HG03025 (cell line): ENCODE data around the gene FKBP1B.
"Not testable (repeated sequence)": the region's sequence is repeated elsewhere in the genome, so short reads cannot be mapped to it uniquely, and the experiment has no call there.

ENCODE experiments used
- ATAC-seq: cut with Tn5 transposase; IDR thresholded peaks from one replicate; pipeline ENCODE4 v1.9.1; 2021; ENCODE audit warnings: mild to moderate bottlenecking, moderate library complexity; ENCODE audit not compliant: unreplicated experiment, low FRiP score

FKBP1B gene

GRCh38 chr2:24049485-24050021 lies at the start of gene FKBP1B:
Gene FKBP1B, plus strand, starts transcription at chr2:24049741. Its CDS starts 109 bp downstream, at chr2:24049850.
- ATAC-seq, result no peak

- ATAC-seq, result no peak
These were observed 41.8 kb upstream of the FKBP1B start for GRCh38 chr2:24007693-24008092.

GRCh38 chr2:24008672-24009366 lies 40.7 kb upstream of the FKBP1B start:
- no peak for ATAC-seq

GRCh38 chr2:24009367-24009679 lies 40.2 kb upstream of the FKBP1B start:
- ATAC-seq, result no peak

- ATAC-seq, result no peak
These were observed 39.7 kb upstream of the FKBP1B start, which contains the start of gene MFSD2B for GRCh38 chr2:24009680-24010476. Gene MFSD2B, plus strand, starts transcription at chr2:24010085. Its CDS starts 12 bp downstream, at chr2:24010097.

- no peak for ATAC-seq
These were observed 38.9 kb upstream of the FKBP1B start for GRCh38 chr2:24010477-24011249.

GRCh38 chr2:24011250-24012104 lies 38.1 kb upstream of the FKBP1B start:
- no peak for ATAC-seq

- no peak for ATAC-seq
These were observed 36.9 kb upstream of the FKBP1B start for GRCh38 chr2:24012521-24013188.

- ATAC-seq, result not testable (repeated sequence)
These were observed 34.6 kb upstream of the FKBP1B start for GRCh38 chr2:24014902-24015301.

- no peak for ATAC-seq
These were observed 33.8 kb upstream of the FKBP1B start for GRCh38 chr2:24015562-24016375.

- ATAC-seq, result no peak
These were observed 33.2 kb upstream of the FKBP1B start for GRCh38 chr2:24016376-24016761.

GRCh38 chr2:24016853-24017703 lies 32.5 kb upstream of the FKBP1B start:
- ATAC-seq, result no peak

- ATAC-seq, result no peak
These were observed 31.8 kb upstream of the FKBP1B start for GRCh38 chr2:24017711-24018110.

- no peak for ATAC-seq
These were observed 31.3 kb upstream of the FKBP1B start for GRCh38 chr2:24018241-24018640.

- ATAC-seq, result no peak
These were observed 29.8 kb upstream of the FKBP1B start for GRCh38 chr2:24019729-24020128.

GRCh38 chr2:24020244-24020643 lies 29.3 kb upstream of the FKBP1B start:
- no peak for ATAC-seq

GRCh38 chr2:24021122-24021998 lies 28.2 kb upstream of the FKBP1B start:
- no peak for ATAC-seq
